Activated naive CD4-positive, alpha-beta T cell treated with anti-CD3 and anti-CD28 coated beads for 36 hours (primary cell): ENCODE data around the gene STON1. TPM values are rescaled to one million over a fixed set of nuclear protein-coding genes. Genes with fewer than 3 reads are reported as not detected.

Experiments
- total RNA-seq, 2 experiments: library from RNA; stranded (reverse); gene quantifications; one replicate each; pipeline ENCODE4 v1.2.3, GENCODE V29; 2021

The STON1 gene
- total RNA-seq, 2 experiments from 2014 or later: 0.45 to 0.57 TPM

Other genes starting within 250 kb of the STON1 start
- gene FOXN2, start 215.5 kb upstream of the STON1 start, total RNA-seq: 10 to 100 TPM; 38.9 to 39.5 TPM
- 10 to 100 TPM; 14.9 to 16.5 TPM for gene PPP1R21, start 89.4 kb upstream of the STON1 start, total RNA-seq
- not detected for gene GTF2A1L, start 87.7 kb downstream of the STON1 start, total RNA-seq
- gene LHCGR, start 225.6 kb downstream of the STON1 start, total RNA-seq: not detected